OCI-LY1 (cell line): ENCODE results near the gene BMERB1.

Experiments
- CTCF ChIP-seq: fragments of 200-600 bp; sonication (generic), shearing (Covaris generic); IDR thresholded peaks from 2 replicates; pipeline ENCODE4 v1.5.1; 2017; ENCODE audit warnings: mild to moderate bottlenecking, antibody characterized with exemption, low read length, moderate library complexity, mixed read lengths
- EZH2 ChIP-seq: fragments of 200-600 bp; sonication (generic), shearing (Covaris generic); IDR thresholded peaks from 2 replicates; pipeline ENCODE4 v1.8.0; 2017; ENCODE audit warnings: borderline replicate concordance, mixed run types, mild to moderate bottlenecking, antibody characterized with exemption, low read length, moderate library complexity, mixed read lengths

GRCh38 chr16:15556130-15556529 lies 121.7 kb downstream of the BMERB1 start:
- TF ChIP-seq EZH2 (no peak), CTCF (no peak)
